Tibial nerve (tissue), 3 donors: Measurements from ENCODE around the gene ABCA7.

ENCODE experiments used
- CTCF ChIP-seq, 5 experiments: fragments of 200-600 bp in 3 of 5; fragments of 450-650 bp in 2 of 5; sonication (generic) in 3 of 5; IDR thresholded peaks; one replicate each; pipeline ENCODE4 v1.5.1; 2016 to 2019; ENCODE audit warnings: antibody characterized with exemption in 5 of 5, mild to moderate bottlenecking in 3 of 5, moderate library complexity in 2 of 5
- POLR2A ChIP-seq, 2 donors: fragments of 450-650 bp; IDR thresholded peaks; one replicate each; pipeline ENCODE4 v1.6.1; 2017; ENCODE audit warnings: antibody characterized with exemption in 2 of 2, mild to moderate bottlenecking in 2 of 2, moderate library complexity in 2 of 2

DNA sequence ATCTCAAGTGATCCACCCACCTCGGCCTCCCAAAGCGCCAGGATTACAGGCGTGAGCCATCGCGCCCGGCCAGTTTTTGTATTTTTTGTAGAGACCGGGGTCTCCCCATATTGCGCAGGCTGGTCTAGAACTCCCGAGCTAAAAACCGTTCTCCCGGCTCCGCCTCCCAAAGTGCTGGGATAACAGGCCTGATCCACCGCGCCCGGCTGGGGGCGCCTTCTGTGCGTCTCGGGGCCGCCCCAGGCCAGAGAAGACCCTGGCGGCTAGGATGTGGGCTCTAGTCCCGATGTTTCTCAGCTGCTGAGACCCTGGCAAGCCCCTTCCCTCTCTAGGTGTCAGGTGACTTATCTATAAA is 30.6 kb downstream of the ABCA7 start:
- TF ChIP-seq CTCF (IDR thresholded peaks at IDR 0.05): no peak
- no peak for TF ChIP-seq POLR2A (IDR thresholded peaks at IDR 0.05)
